Measurements from ENCODE around the gene GZMB. TPM values are rescaled to one million over a fixed set of nuclear protein-coding genes. Genes with fewer than 3 reads are reported as not detected.
"Not testable (repeated sequence)": the region's sequence is repeated elsewhere in the genome, so short reads cannot be mapped to it uniquely, and the experiment has no call there.

Gene GZMB
- total RNA-seq, 2 experiments from 2014 or later = 1,271 to 1,284 TPM

DNA sequence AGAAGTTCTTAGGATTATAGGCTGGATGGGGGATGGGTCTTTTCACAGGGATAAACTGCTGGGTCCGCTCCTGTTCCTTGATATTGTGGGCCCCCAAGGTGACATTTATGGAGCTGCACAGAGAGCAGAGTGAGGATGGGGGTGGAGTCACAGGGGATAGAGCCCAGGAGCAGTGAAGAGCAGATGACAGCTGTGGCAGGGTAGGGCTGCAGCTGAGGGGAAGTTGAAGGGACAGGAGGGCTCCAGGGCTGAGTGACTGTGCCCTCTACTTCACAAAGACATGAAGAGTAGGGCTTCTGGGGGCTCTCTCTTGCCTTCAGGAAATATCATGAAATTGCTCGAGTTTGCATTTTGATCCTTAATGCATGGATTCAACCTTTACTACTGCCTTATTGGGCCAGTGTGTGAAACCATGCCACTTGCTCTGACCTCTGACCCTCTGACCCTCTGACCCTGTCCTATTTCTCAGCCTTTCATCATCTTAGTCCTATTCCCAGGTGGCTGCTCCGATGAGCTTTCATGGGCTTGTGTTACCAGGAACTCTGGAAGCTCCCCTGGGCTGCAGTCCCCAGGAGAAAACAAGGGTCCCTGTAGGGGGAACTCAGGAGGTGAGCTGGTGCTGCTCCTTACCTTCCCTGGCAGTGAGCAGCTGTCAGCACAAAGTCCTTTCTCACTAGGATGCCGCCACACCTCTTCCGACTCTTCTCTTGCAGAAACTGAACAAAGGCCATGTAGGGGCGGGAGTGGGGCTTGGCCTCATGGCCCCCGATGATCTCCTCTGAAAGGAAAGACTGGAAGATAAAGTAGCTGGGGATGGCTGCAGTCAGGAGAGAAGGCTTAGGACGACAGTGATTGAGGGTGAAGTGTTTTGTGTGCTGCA, 26.1 kb downstream of the GZMB start:
- DNase-seq = no peak
- Mint-ChIP-seq H3K36me3 (peaks cover 28% of the 10 kb centered on the region), H3K27ac (peak overlapping the region; percentile 88), H3K4me3 (peak overlapping the region; percentile 75), H3K9me3 (peaks cover 11% of the 10 kb centered on the region), H3K4me1 (peaks cover 66% of the 10 kb centered on the region), H3K27me3 (no peaks in the 10 kb centered on the region)

DNA sequence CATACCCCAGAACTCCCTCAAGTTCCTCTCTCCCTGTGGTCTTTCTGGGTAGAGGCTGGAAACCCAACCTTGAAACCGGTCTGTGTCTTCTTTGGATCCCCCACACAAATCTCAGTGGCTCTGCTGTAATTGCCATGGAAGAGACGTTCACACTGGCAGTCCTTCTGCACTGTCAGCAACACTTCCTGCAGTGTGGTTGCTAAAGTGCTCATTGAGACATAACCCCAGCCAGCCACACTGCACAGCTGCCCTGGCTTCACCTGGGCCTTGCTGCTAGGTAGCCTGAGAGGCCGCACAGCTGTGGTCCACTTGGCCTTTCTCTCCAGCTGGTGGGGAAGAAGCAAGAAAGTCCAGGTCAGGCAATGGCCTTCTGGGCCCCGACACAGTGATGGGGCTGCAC, 26.9 kb downstream of the GZMB start:
- H3K4me1 Mint-ChIP-seq = peaks cover 58% of the 10 kb centered on the region

DNA sequence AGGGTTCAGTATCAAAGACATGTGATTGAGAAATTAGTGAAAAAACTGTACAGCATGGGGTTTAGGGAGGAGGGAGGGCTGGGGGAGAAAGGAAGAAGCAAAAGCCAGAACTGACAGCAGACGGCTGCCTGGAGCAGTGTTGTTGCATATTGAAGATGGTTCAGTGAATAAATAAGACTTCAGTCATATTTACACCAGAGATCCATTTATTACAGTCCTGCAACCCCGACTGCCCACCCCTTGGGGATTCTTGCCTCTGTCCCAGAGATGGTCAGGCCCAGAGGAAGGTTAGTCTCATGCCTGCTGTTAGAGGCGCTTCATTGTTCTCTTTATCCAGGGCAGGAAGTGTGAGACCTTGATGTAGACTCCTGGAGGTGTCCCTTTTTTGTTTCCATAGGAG, 27.7 kb downstream of the GZMB start:
- no peak for DNase-seq
- Mint-ChIP-seq H3K4me1 (peaks cover 53% of the 10 kb centered on the region), H3K9me3 (peaks cover 4% of the 10 kb centered on the region), H3K36me3 (peaks cover 28% of the 10 kb centered on the region), H3K4me3 (peak overlapping the region; percentile 77), H3K27ac (peak overlapping the region; percentile 88), H3K27me3 (peaks cover 5% of the 10 kb centered on the region)

More for the DNA sequence above, 26.9 kb downstream of the GZMB start:
- H3K27me3 Mint-ChIP-seq = peaks cover under 1% of the 10 kb centered on the region
- DNase-seq = no peak
- H3K36me3 Mint-ChIP-seq = peaks cover 28% of the 10 kb centered on the region
- H3K9me3 Mint-ChIP-seq = peaks cover 8% of the 10 kb centered on the region
- peak overlapping the region; percentile 88 for H3K27ac Mint-ChIP-seq
- peak overlapping the region; percentile 66 for H3K4me3 Mint-ChIP-seq

DNA sequence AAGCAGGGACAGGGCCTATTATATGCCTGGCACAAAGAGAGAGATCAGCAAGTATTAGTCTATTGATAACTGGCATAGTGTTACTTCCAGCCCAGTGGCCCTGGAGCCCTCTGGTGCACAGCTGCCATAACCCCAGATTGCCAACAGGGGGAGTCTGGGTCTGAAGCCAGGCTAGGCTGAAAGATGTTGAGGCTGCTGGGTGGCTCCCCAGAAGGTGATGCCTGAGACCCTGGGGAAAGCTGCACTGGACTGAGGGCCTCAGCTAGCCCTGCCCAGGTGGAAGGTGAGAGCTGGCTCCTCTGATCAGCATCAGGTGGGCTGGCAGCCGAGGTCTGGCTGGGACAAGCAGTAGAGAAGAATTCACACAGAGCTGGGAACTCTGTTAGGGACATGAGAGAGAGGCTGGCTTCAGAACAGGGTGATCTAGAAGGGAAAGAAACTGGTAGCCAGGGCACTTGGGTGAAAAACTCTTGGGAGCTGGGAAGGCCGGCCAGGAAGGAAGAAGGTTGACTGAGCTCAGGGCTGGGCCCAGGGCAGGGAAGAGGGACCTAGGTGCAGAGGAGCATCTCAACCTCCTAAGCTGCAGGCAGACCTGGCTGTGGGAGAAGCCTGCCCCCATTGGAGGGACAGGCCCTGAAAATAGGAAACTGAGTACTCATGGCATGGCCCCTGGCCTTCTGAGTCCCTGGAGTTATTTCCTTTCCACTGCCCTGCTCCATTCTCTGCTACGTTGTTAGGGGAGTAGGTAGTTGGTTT, 28.4 kb downstream of the GZMB start:
- peaks cover 5% of the 10 kb centered on the region for H3K27me3 Mint-ChIP-seq
- peak; percentile 73 for DNase-seq
- peak overlapping the region; percentile 77 for H3K4me3 Mint-ChIP-seq
- peak overlapping the region; percentile 88 for H3K27ac Mint-ChIP-seq
- peaks cover 28% of the 10 kb centered on the region for H3K36me3 Mint-ChIP-seq
- H3K4me1 Mint-ChIP-seq = peaks cover 51% of the 10 kb centered on the region
- peaks cover 2% of the 10 kb centered on the region for H3K9me3 Mint-ChIP-seq

DNA sequence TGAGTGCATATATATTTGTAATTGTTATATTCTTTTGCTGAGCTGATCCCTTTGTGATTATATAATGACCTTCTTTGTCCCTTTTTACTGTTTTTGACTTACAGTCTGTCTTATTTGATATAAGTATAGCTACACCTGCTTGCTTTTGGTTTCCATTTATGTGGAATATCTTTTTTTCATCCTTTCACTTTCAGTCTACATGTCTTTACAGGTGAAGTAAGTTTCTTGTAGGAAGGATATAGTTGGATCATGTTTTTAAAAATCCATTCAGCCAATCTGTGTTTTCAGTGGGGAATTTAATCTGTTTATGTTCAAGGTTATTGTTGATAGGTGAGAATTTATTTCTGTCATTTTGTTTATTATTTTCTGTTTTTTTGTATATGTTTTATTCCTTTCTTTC, 36.6 kb downstream of the GZMB start:
- Mint-ChIP-seq H3K27ac (no peak overlapping the region), H3K27me3 (peaks cover 15% of the 10 kb centered on the region), H3K4me3 (no peak overlapping the region), H3K9me3 (peaks cover 36% of the 10 kb centered on the region), H3K4me1 (peaks cover 6% of the 10 kb centered on the region), H3K36me3 (peaks cover 18% of the 10 kb centered on the region)
- no peak for DNase-seq

DNA sequence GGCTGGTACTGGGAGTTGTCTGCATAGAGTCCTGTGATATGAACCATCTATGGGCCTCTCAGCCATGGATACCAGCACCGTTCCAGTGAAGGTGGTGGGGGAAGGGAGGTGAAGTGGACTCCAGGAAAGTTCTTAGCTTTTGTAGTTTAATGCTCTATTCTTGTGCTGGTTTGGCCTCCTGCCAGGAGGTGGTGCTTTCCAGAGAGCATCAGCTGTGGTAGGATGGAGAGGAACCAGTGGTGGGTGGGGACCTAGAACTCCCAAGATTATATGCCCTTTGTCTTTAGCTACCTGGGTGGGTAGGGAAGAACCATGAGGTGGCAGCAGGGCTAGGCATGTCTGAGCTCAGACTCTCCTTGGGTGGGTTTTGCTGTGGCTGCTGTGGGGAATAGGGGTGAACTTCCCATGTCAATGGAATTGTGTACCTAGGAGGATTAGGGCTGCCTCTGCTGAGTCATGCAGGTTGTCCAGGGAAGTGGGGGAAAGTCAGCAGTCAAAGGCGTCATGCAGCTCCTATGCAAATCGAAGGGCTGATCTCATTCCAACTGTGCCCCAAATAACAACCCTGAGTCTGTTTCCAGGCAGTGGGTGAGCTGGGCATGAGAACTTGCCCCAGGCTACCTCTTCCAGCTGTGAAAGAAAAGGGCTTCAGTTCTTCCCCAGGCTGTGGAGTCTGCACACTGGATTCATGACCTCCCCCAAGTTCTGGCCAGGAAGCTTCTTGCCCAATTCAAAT, 38.7 kb downstream of the GZMB start:
- Mint-ChIP-seq H3K36me3 (peaks cover 16% of the 10 kb centered on the region), H3K9me3 (peaks cover 38% of the 10 kb centered on the region), H3K4me3 (no peak overlapping the region), H3K4me1 (peaks cover 6% of the 10 kb centered on the region), H3K27ac (no peak overlapping the region), H3K27me3 (peaks cover 12% of the 10 kb centered on the region)
- DNase-seq = no peak

DNA sequence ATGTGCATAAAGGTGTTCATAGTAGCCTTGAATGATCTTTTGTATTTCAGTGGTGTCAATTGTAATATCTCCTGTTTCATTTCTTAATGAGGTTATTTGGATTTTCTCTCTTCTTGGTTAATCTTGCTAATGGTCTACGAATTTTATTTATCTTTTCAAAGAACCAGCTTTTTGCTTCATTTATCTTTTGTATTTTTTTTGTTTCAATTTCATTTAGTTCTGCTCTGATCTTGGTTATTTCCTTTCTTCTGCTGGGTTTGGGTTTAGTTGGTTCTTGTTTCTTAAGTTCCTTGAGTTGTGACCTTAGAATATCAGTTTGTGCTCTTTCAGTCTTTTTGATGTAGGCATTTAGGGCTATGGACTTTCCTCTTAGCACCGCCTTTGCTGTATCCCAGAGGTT, 43.0 kb downstream of the GZMB start:
- not testable (repeated sequence) for DNase-seq, H3K36me3 Mint-ChIP-seq, H3K27ac Mint-ChIP-seq, H3K4me3 Mint-ChIP-seq, H3K4me1 Mint-ChIP-seq
- Mint-ChIP-seq H3K27me3 (peaks cover 11% of the 10 kb centered on the region), H3K9me3 (peaks cover 25% of the 10 kb centered on the region)

DNA sequence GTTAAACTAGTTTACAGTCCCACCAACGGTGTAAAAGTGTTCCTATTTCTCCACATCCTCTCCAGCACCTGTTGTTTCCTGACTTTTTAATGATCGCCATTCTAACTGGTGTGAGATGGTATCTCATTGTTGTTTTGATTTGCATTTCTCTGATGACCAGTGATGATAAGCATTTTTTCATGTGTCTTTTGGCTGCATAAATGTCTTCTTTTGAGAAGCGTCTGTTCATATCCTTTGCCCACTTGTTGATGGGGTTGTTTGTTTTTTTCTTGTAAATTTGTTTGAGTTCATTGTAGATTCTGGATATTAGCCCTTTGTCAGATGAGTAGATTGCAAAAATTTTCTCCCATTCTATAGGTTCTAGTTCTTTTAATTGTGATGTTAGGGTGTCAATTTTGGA, 49.6 kb downstream of the GZMB start:
- not testable (repeated sequence) for H3K27ac Mint-ChIP-seq, H3K4me1 Mint-ChIP-seq, DNase-seq, H3K4me3 Mint-ChIP-seq, H3K27me3 Mint-ChIP-seq, H3K36me3 Mint-ChIP-seq
- peaks cover 18% of the 10 kb centered on the region for H3K9me3 Mint-ChIP-seq

Other genes starting within 250 kb of the GZMB start
- gene NYNRIN, start 235.2 kb downstream of the GZMB start, total RNA-seq = under 1 TPM; 0.08 to 0.10 TPM
- gene CBLN3, start 204.5 kb downstream of the GZMB start, total RNA-seq = 1 to 10 TPM; 5.5 to 6.4 TPM
- gene KHNYN, start 204.2 kb downstream of the GZMB start, total RNA-seq = 10 to 100 TPM; 47.3 to 48.7 TPM
- gene SDR39U1, start 191.4 kb downstream of the GZMB start, total RNA-seq = 10 to 100 TPM; 57.8 to 59.0 TPM
- gene CMA1, start 125.9 kb downstream of the GZMB start, total RNA-seq = under 1 TPM; 0.25 to 0.50 TPM
- not detected for gene CTSG, start 57.9 kb downstream of the GZMB start, total RNA-seq
- gene GZMH, start 24.5 kb downstream of the GZMB start, total RNA-seq = 10 to 100 TPM; 48.1 to 51.4 TPM

Data from activated naive CD8-positive, alpha-beta T cell treated with anti-CD3 and anti-CD28 coated beads for 36 hours (primary cell).